Measurements from ENCODE around the gene NDST1.

The NDST1 gene

DNA sequence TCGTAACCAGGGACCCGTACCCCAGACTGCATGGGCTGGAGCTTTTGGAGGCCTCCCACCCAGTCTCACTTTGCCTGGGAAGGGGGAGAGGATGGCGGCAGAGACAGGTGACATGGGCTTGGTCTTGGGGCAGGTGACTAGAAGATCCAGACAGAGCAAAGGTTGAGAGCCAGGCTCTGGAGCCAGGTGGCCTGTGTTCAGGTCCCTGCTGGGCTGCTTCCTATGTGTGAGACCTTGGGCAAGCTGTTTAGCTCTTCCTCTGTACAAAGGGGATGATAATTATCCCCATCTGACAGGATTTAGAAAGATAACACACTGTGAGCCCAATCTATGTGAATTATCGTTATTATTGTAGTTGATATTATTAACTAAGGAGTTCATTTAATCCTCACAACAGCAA is 16.1 kb upstream of the NDST1 start:
- Histone ChIP-seq H3K4me1 (peaks cover 12 to 90% (median 76%) of the 10 kb centered on the region in 4 donors), H3K9me3 (no peaks in the 10 kb centered on the region), H3K4me3 (no peak overlapping the region), H3K27me3 (no peaks in the 10 kb centered on the region), H3K27ac (peak overlapping the region; percentile 92 to 96), H3K36me3 (no peaks in the 10 kb centered on the region)
- TF ChIP-seq, protein P1, sequence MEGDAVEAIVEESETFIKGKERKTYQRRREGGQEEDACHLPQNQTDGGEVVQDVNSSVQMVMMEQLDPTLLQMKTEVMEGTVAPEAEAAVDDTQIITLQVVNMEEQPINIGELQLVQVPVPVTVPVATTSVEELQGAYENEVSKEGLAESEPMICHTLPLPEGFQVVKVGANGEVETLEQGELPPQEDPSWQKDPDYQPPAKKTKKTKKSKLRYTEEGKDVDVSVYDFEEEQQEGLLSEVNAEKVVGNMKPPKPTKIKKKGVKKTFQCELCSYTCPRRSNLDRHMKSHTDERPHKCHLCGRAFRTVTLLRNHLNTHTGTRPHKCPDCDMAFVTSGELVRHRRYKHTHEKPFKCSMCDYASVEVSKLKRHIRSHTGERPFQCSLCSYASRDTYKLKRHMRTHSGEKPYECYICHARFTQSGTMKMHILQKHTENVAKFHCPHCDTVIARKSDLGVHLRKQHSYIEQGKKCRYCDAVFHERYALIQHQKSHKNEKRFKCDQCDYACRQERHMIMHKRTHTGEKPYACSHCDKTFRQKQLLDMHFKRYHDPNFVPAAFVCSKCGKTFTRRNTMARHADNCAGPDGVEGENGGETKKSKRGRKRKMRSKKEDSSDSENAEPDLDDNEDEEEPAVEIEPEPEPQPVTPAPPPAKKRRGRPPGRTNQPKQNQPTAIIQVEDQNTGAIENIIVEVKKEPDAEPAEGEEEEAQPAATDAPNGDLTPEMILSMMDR (IDR thresholded peaks at IDR 0.05) = no peak
- intact Hi-C loops (cut with DNase I; ENCODE audit: low total_unique reads) = no loop called here
- no peak for DNase-seq

DNA sequence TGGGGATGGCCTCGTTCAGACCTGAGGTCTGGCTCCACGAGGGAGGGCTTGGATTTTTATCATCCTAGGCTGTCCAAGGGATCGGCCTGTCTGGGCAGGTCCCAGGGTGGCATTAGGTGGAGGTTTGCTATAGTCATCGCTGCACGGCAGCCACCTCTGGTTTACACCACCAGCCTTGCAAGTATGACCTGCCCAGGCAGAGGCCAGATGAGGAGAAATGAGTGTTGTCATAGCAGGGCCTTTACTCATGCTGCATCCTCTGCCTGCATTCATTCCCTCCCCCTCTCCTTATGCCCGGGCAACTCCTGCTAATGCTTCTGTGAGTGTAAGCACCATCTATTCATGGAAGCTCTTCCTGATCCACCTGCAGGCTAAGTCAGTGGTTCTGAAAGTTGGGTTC is 15.3 kb upstream of the NDST1 start:
- Histone ChIP-seq H3K27me3 (no peaks in the 10 kb centered on the region), H3K9me3 (no peaks in the 10 kb centered on the region), H3K4me1 (peaks cover 18 to 90% (median 78%) of the 10 kb centered on the region in 4 donors), H3K36me3 (no peaks in the 10 kb centered on the region), H3K27ac (peak overlapping the region; percentile 92 to 96), H3K4me3 (no peak overlapping the region)
- TF ChIP-seq, protein P1 (IDR thresholded peaks at IDR 0.05) = no peak
- intact Hi-C loops (cut with DNase I; ENCODE audit: low total_unique reads) = no loop called here
- DNase-seq = no peak

DNA sequence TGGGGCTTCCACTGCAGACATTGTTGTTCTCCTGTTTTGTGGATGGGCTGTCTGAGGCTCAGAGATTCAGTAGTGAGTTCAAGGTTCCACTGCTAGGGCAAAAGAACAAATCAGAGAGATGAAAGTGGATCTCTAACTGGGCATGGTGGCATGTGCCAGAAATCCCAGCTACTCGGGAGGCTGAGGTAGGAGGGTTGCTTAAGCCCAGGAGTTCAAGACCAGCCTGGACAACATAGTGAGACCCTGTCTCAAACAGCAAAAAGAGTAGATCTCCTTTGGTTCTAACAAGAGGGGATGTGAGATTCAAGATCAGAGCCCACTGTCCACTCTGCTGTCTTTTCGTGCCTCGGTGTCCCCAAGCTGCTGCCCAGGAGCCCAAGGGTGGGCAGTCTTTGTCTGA is 11.8 kb upstream of the NDST1 start:
- DNase-seq = no peak
- H3K9me3 ChIP-seq = no peaks in the 10 kb centered on the region
- intact Hi-C loops (cut with DNase I; ENCODE audit: low total_unique reads) = no loop called here
- H3K27me3 ChIP-seq = no peaks in the 10 kb centered on the region
- TF ChIP-seq, protein P1 (IDR thresholded peaks at IDR 0.05) = no peak
- peak overlapping the region; percentile 73 to 96 for H3K27ac ChIP-seq
- H3K4me3 ChIP-seq = no peak overlapping the region
- H3K36me3 ChIP-seq = no peaks in the 10 kb centered on the region
- peaks cover 17 to 90% (median 77%) of the 10 kb centered on the region in 4 donors for H3K4me1 ChIP-seq

DNA sequence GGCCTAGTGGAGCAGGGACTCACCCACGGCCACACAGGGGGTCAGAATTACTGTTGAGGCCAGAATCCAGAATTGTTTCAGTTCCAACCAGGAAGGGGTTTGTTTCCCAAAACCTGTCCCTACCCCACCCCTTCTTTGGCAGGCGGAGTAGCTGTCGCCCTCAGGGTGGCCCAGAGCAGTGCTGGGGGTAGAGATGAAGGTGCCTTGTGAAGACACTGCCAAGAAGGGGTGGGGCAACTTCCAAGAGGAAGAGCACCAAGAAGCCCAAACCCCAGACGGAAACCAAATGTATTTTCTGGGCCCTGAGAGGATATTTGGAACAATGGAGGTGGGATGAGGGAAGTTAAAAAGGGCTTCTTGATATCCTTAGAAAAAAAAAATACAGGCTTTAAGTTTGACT is 11.4 kb upstream of the NDST1 start:
- Histone ChIP-seq H3K4me3 (no peak overlapping the region), H3K36me3 (no peaks in the 10 kb centered on the region), H3K9me3 (no peaks in the 10 kb centered on the region), H3K27ac (peak overlapping the region; percentile 73 to 96), H3K4me1 (peaks cover 14 to 90% (median 77%) of the 10 kb centered on the region in 4 donors), H3K27me3 (no peaks in the 10 kb centered on the region)
- TF ChIP-seq, protein P1 (IDR thresholded peaks at IDR 0.05) = no peak
- intact Hi-C loops (cut with DNase I; ENCODE audit: low total_unique reads) = no loop called here
- DNase-seq = no peak

DNA sequence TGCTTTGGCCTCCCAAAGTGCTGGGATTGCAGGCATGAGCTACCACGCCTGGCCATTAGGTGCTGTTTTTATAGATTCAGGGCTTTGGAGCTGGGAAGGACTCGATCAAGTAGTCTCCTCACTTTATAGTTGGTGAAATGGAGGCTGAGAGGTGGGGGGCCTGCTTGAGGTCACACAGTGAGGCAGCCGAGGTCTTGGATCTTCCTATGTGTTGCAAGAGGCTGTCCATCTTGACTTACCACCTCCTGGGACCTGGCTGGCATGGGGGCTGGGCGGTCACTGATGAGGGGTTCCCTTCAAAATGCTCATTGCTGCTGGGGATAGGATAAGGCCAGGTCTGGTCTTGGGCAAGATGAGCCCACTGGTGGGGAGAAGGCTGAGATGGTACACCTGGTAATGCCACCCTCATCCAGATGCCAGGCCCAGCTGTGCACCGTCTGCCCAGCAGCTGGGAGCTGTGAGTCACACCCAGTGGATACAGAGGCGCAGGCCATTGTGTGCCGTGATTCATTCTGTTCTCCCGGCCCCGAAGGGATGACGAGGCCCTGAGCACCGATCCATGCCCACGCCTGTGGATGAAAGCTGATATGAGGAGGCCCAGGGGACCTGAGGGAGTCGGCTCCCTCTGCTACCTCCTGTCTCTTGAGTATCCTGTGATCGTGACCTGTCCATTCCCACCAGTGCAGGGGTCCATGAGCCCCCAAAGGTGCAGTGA is 10.5 kb upstream of the NDST1 start:
- Histone ChIP-seq H3K9me3 (no peaks in the 10 kb centered on the region), H3K4me1 (peaks cover 13 to 90% (median 77%) of the 10 kb centered on the region in 4 donors), H3K27ac (peak overlapping the region; percentile 73 to 96), H3K4me3 (peak overlapping the region in 1 of 2 donors; percentile 10), H3K27me3 (no peaks in the 10 kb centered on the region), H3K36me3 (no peaks in the 10 kb centered on the region)
- TF ChIP-seq, protein P1 (IDR thresholded peaks at IDR 0.05) = no peak
- DNase-seq = peak; percentile 83 to 93
- intact Hi-C loops (cut with DNase I; ENCODE audit: low total_unique reads) = no loop called here

Data from tibial artery (tissue), 4 donors.